Kidney capillary endothelial cell (primary cell): ENCODE results near the gene SLC2A11.
A peak's percentile ranks its signal among the peaks of the same experiment; 100 is the strongest.

Experiments
- DNase-seq: peaks from one replicate; pipeline ENCODE4 v3.0.0-alpha.2; 2018; ENCODE audit warnings: low spot score

SLC2A11 gene

GRCh38 chr22:23857606-23858483 lies at the start of gene SLC2A11:
SLC2A11 (plus strand) TSS chr22:23857875; CDS start chr22:23858000, 125 bp downstream.
- peak; percentile 97 for DNase-seq

GRCh38 chr22:23812378-23812777 lies 45.3 kb upstream of the SLC2A11 start:
- DNase-seq, result no peak

DNA sequence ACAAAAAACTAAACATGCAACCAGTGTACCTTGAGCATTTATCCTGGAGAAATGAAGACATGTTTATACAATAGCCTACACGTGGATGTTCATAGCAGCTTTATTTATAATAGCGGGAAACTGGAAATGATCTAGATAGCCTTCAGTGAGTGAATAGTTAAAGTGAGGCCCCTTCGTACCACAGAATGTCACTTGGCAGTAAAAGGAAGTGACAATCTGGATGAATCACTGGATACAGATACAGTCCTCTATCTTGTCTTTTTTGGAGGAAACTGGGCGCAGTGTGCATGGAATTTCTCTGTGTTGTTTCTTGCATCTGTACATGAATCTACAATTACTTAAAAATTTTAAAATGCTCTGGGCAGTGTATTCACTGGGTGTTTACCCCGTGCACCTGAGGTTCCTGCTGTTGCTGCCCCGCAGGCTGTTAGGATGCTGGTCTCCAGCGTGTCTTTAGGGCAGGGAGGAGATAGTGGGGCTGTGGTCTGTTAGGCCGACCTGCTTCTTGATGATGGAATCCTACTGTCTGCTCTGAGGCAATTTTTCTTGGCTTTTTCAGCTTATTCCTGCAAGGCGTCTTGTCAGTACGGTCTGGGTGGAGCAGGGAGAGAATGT lies 42.0 kb upstream of the SLC2A11 start:
- no peak for DNase-seq

GRCh38 chr22:23816156-23816976 lies 41.3 kb upstream of the SLC2A11 start:
- no peak for DNase-seq

DNA sequence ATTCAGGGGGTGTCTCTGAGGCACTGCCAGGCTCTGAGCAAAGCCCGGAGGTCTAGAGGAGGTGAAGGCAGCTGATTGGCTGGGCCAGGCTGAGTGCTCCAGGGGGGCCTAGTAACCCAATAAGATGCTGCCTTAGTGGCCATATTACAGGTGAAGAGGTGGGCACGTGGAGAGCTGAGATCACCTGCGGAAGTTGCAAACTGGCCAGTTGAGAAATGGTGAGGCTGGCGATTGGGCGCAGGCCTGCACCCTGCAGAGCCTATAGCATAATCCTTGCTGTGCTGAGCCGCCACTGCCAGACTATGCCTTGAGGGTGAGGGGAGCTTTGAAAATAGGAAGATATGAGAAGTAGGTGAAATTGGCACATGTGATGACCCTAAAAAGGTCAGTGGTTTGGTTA lies 40.5 kb upstream of the SLC2A11 start:
- DNase-seq, result no peak

DNA sequence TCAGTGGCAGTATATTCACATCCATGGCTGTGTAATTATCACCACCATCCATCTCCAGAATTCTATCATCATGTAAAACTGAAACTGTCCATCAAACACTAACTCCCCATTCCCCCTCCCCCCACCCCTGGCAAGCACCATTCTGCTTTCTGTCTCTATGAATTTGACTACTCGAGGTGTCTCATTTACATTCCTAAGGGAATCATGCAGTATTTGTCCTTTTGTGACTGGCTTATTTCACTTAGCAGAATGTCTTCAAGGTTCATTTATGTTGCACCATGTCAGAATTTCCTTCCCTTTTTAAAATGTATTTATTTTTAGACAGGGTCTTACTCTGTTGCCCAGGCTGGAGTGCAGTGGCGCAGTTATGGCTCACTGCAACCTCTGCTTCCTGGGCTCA lies 39.1 kb upstream of the SLC2A11 start:
- no peak for DNase-seq

DNA sequence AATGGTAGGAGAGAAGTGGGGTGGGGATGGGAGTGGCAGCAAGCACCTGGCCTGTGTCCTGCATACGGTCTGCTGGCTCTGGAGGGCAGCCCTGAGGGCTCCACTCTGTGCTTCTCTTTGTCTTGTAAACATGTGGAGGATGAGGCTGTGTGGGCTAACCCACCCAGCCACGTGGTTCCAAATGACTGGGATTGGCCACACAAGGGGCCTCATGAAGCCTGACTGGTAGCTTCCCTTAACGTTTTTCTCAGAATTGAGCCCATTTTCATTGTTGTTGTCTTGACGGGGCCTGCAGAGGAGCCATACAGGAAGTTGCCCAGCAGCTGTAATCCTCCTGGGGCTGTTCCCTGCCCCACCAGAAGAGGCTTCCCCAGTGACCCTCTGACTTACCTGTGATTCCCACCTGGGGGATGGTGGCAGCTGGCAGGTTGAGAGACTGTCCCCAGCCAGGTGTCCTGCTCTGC lies 36.9 kb upstream of the SLC2A11 start:
- DNase-seq, result no peak

DNA sequence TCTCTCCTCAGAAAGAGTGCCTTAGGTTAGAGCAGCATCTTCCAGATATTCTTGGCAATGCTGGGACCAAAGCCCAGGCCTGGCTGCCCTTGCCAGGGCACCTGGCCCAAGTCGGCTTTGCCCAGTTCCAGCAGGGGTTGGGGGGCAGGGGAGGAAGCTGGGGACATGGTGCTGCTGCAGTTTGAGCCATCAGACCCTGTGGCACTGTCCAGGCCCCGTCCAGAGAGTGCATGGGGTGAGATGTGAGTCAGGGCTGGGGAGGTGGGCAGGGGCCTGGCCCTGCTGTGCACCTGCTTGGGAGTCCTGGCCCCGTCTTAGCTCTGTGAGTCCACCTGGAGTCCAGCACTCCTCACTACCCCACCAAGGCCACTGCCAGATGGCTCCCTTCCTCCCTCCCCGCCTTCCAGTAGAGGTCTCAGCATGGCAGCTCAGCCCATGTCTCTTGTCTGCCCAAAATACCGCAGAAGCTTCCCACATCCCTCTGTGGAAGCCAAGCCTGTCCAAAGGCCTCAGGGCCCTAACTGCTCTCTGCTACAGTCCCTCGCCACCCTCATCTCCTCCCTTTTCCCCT lies 35.5 kb upstream of the SLC2A11 start:
- no peak for DNase-seq

- DNase-seq, result no peak
These were observed 34.3 kb upstream of the SLC2A11 start for GRCh38 chr22:23823331-23823791.

DNA sequence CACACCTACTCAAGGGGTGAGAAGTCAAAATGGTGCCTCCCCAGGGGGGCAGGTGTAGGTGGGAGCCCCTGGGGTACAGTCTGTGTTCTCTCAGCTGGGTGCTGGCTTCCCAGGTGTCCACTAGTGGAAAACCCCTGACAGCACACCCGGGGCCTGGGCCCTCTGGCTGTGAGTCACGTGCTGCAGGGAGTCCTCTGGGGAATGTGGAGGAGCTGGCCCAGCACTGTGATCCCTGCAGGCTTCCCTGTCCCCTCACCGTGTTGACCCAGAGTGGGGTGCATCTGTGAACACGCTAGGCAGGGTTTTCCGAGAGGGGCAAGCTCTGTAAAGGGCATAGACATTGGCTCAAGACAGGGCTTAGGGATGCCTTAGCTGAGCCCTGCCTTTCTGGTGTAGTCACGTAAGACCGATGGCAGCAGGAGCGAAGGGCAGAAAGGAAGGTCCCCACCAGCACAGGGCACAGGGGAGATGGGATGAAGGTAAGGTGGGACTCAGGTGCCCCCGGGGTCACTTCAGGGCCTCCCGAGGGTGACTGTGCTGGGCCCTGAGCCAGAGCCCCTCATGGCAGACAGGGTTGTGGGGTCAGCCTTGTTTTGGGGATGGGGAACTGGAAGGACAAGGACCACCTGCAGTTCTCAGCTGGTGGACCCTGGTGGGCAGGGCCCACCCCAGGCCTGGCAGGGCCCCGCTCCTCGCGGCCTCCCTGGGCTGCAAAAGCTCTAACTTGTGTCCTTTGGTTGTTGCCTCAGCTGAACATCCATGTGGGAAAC lies 33.0 kb upstream of the SLC2A11 start:
- DNase-seq, result no peak

- DNase-seq, result no peak
These were observed 32.3 kb upstream of the SLC2A11 start for GRCh38 chr22:23825246-23825905.

- no peak for DNase-seq
These were observed 30.9 kb upstream of the SLC2A11 start for GRCh38 chr22:23826510-23827350.

- no peak for DNase-seq
These were observed 30.2 kb upstream of the SLC2A11 start for GRCh38 chr22:23827351-23827995.

DNA sequence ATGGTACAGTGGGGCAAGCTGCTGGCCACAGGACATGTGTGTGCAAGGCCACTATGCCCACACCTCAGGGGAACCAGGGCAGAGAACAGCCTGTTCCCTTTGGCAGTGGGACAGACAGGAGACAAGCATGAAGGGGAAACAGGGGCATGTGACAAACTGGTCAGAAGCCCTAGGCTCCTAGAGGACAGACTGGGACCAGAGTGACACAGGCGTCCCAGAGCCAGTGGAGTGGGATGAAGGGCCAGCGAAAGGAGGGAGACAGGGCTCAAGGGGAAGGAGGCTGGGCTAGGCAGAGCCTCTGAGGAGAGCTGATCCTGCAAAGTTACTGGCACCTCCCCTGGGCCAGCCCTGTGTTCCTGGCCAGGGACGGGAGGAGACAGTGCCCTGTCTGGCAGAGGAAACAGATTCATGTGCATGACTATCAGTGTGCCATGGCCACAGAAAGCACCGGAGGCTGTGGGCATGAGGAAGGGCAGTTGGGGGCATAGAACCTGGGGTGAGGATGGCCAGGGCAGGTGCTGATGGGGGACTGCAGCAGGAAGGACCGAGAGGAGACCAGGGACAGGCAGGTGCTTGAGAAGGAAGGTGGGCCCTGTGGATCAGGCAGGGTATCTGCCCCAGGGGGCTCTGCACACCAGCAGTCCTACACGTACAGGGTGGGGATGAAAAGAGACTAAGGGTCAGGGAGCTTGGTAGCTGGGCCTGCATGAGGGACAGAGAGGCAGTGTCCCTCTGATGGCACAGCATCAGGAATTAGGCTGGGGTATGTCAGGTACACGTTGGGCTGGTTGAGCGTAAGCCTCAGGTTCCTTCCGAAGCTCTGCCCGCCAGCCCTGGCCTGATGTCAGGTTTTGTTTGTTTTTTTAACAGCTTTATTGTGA lies 28.6 kb upstream of the SLC2A11 start:
- no peak for DNase-seq

DNA sequence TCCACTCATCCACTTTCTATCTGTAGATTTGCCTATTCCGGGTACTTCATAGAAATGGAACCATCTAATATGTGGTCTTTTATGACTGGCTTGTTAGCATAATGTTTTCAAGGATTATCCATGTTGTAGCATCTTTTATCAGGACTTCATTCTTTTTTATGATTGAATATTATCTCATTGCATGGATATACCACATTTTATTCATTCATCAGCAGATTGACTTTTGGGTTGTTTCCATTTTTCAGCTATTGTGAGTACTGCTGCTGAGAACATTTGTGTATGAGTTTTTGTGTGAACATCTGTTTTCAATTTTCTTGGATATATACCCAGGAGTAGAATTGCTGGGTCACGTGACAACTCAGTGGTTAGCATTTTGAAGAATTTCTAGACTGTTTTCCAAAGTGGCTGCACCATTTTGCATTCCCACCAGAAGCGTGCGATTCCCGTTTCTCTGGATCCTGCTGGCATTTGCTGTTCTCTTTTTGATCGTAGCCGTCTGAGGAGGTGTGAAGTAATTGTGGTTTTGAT lies 27.8 kb upstream of the SLC2A11 start:
- DNase-seq, result no peak

GRCh38 chr22:23831261-23831660 lies 26.4 kb upstream of the SLC2A11 start:
- DNase-seq, result no peak

DNA sequence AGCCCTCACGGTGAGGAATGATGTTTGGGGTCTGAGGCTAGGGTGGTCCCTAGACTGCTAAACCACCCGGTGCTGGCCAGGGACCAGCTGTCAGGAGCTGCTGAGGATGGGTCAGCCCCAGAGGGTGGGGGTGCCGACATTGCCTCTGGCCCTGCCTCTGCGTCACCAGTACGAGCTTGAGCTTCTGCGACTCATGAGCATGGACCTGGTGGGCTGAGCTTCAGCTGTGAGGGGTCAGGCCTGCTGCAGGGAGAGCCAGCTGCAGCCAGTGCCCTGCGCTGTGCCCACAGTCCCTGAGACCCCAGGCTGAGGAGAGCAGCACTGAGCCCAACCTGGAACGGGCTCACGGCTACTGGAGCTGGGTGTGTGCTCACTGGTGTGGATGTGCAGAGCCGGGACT lies 25.9 kb upstream of the SLC2A11 start:
- DNase-seq, result no peak
